Liver (tissue), 3 donors: Measurements from ENCODE around the gene TRERF1.

Experiments used
- EGR1 ChIP-seq, 2 donors: IDR thresholded peaks; 2 replicates each; pipeline ENCODE4 v1.6.1; 2016 to 2018; ENCODE audit warnings: antibody characterized with exemption in 2 of 2, low read depth in 2 of 2
- FOXA1 ChIP-seq: IDR thresholded peaks from 2 replicates; pipeline ENCODE4 v1.6.1; 2016; ENCODE audit warnings: antibody characterized with exemption
- GABPA ChIP-seq, 2 donors: IDR thresholded peaks in 1 of 2; conservative IDR thresholded peaks in 1 of 2; 2 replicates each; pipeline ENCODE4 v1.6.1; 2016; ENCODE audit warnings: antibody characterized with exemption in 2 of 2, mild to moderate bottlenecking in 1 of 2, moderate library complexity in 1 of 2
- JUND ChIP-seq, 2 donors: IDR thresholded peaks; 2 replicates each; pipeline ENCODE4 v1.6.1; 2016; ENCODE audit warnings: antibody characterized with exemption in 2 of 2
- RAD21 ChIP-seq, 2 donors: IDR thresholded peaks; 2 replicates each; pipeline ENCODE4 v1.6.1; 2016; ENCODE audit warnings: antibody characterized with exemption in 2 of 2, mild to moderate bottlenecking in 2 of 2
- SP1 ChIP-seq: IDR thresholded peaks from 2 replicates; pipeline ENCODE4 v1.6.1; 2018; ENCODE audit warnings: antibody characterized with exemption, mild to moderate bottlenecking
- TAF1 ChIP-seq: conservative IDR thresholded peaks from 2 replicates; pipeline ENCODE4 v1.6.1; 2016; ENCODE audit warnings: antibody characterized with exemption, mild to moderate bottlenecking
- YY1 ChIP-seq: IDR thresholded peaks from 2 replicates; pipeline ENCODE4 v1.6.1; 2016; ENCODE audit warnings: antibody characterized with exemption, mild to moderate bottlenecking
- TF ChIP-seq, protein P1 (sequence below): fragments of 150-350 bp; IDR thresholded peaks from 2 replicates; pipeline ENCODE4 v1.5.1; 2017; ENCODE audit warnings: improper control_type of control experiment, low read depth, low read length; ENCODE audit not compliant: missing input control
- TF ChIP-seq, protein P2 (sequence below): IDR thresholded peaks from 2 replicates; pipeline ENCODE4 v1.6.1; 2016; ENCODE audit warnings: antibody characterized with exemption
- TF ChIP-seq, protein P3 (sequence below): IDR thresholded peaks from 2 replicates; pipeline ENCODE4 v1.6.1; 2016; ENCODE audit warnings: antibody characterized with exemption, mild to moderate bottlenecking
- TF ChIP-seq, protein P4 (sequence below): IDR thresholded peaks from 2 replicates; pipeline ENCODE4 v1.6.1; 2016; ENCODE audit warnings: antibody characterized with exemption
- donor health status: healthy.
- donor health status: healthy.

DNA sequence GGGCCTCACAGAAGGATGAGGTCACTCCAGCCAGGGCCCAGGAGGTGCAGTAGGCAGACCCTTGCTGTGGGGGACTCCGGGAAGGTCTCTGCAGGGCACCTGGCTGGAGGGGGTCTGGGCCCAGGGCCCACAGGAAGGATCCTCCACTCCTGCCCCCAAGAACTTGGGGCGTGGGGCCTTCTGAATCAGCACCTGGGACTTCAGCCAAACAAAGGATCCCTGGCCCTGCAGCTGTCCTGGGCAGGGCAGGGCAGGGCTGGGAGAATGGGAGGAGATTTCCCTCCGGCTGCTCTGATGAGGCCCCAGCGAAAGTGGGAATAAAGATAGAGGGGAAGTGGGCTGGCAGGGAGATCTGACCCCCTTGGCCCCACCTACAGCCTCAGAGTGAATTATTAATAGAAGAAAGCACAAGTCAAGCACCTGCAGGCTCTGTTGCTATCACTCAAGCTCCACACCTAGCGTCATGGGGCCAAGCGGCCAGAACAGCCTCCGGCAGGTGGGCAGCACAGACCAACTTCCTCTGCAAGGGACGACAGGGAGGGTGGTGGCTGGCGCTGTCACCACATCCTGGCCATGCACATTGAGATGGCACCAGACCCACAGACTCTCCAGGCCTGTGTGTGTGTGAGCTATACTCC is 172.5 kb downstream of the TRERF1 start:
- TF ChIP-seq, protein P1, sequence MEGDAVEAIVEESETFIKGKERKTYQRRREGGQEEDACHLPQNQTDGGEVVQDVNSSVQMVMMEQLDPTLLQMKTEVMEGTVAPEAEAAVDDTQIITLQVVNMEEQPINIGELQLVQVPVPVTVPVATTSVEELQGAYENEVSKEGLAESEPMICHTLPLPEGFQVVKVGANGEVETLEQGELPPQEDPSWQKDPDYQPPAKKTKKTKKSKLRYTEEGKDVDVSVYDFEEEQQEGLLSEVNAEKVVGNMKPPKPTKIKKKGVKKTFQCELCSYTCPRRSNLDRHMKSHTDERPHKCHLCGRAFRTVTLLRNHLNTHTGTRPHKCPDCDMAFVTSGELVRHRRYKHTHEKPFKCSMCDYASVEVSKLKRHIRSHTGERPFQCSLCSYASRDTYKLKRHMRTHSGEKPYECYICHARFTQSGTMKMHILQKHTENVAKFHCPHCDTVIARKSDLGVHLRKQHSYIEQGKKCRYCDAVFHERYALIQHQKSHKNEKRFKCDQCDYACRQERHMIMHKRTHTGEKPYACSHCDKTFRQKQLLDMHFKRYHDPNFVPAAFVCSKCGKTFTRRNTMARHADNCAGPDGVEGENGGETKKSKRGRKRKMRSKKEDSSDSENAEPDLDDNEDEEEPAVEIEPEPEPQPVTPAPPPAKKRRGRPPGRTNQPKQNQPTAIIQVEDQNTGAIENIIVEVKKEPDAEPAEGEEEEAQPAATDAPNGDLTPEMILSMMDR = no peak
- TF ChIP-seq YY1 (no peak), SP1 (no peak), FOXA1 (no peak), JUND (IDR thresholded peaks at IDR 0.05) (no peak), GABPA (IDR thresholded peaks at IDR 0.05 in 1 of 2, conservative IDR thresholded peaks at IDR 0.05 in 1 of 2) (no peak), RAD21 (IDR thresholded peaks at IDR 0.05) (no peak), EGR1 (IDR thresholded peaks at IDR 0.05; ENCODE audit: low read depth in 2 of 2) (no peak), TAF1 (no peak)
- TF ChIP-seq, protein P2, sequence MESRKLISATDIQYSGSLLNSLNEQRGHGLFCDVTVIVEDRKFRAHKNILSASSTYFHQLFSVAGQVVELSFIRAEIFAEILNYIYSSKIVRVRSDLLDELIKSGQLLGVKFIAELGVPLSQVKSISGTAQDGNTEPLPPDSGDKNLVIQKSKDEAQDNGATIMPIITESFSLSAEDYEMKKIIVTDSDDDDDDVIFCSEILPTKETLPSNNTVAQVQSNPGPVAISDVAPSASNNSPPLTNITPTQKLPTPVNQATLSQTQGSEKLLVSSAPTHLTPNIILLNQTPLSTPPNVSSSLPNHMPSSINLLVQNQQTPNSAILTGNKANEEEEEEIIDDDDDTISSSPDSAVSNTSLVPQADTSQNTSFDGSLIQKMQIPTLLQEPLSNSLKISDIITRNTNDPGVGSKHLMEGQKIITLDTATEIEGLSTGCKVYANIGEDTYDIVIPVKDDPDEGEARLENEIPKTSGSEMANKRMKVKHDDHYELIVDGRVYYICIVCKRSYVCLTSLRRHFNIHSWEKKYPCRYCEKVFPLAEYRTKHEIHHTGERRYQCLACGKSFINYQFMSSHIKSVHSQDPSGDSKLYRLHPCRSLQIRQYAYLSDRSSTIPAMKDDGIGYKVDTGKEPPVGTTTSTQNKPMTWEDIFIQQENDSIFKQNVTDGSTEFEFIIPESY = no peak
- TF ChIP-seq, protein P3, sequence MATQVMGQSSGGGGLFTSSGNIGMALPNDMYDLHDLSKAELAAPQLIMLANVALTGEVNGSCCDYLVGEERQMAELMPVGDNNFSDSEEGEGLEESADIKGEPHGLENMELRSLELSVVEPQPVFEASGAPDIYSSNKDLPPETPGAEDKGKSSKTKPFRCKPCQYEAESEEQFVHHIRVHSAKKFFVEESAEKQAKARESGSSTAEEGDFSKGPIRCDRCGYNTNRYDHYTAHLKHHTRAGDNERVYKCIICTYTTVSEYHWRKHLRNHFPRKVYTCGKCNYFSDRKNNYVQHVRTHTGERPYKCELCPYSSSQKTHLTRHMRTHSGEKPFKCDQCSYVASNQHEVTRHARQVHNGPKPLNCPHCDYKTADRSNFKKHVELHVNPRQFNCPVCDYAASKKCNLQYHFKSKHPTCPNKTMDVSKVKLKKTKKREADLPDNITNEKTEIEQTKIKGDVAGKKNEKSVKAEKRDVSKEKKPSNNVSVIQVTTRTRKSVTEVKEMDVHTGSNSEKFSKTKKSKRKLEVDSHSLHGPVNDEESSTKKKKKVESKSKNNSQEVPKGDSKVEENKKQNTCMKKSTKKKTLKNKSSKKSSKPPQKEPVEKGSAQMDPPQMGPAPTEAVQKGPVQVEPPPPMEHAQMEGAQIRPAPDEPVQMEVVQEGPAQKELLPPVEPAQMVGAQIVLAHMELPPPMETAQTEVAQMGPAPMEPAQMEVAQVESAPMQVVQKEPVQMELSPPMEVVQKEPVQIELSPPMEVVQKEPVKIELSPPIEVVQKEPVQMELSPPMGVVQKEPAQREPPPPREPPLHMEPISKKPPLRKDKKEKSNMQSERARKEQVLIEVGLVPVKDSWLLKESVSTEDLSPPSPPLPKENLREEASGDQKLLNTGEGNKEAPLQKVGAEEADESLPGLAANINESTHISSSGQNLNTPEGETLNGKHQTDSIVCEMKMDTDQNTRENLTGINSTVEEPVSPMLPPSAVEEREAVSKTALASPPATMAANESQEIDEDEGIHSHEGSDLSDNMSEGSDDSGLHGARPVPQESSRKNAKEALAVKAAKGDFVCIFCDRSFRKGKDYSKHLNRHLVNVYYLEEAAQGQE = no peak
- TF ChIP-seq, protein P4, sequence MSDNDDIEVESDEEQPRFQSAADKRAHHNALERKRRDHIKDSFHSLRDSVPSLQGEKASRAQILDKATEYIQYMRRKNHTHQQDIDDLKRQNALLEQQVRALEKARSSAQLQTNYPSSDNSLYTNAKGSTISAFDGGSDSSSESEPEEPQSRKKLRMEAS = no peak
